Activated CD4-positive, alpha-beta T cell treated with anti-CD3 and anti-CD28 coated beads, Interleukin-2, amount 10 ng/mL, durations not matched to agents 24 days and 14 days (primary cell): ENCODE measurements around the gene MPPED2. TPM values are rescaled to one million over a fixed set of nuclear protein-coding genes. Genes with fewer than 3 reads are reported as not detected.

ENCODE experiments used
- DNase-seq: peaks from one replicate; pipeline ENCODE4 v3.0.0; 2022
- H3K27ac Mint-ChIP-seq: one replicate; pipeline ENCODE4 v1.8.0; 2022; ENCODE audit warnings: mild to moderate bottlenecking, mixed read lengths
- H3K27me3 Mint-ChIP-seq: one replicate; pipeline ENCODE4 v1.8.0; 2022; ENCODE audit warnings: mixed read lengths
- H3K36me3 Mint-ChIP-seq: one replicate; pipeline ENCODE4 v1.8.0; 2022; ENCODE audit warnings: low read depth, mild to moderate bottlenecking, mixed read lengths
- H3K4me1 Mint-ChIP-seq: one replicate; pipeline ENCODE4 v1.8.0; 2021; ENCODE audit warnings: mixed read lengths
- H3K4me3 Mint-ChIP-seq: one replicate; pipeline ENCODE4 v1.8.0; 2022; ENCODE audit warnings: mild to moderate bottlenecking, moderate library complexity, mixed read lengths
- H3K9me3 Mint-ChIP-seq: one replicate; pipeline ENCODE4 v1.8.0; 2021; ENCODE audit warnings: mixed read lengths
- intact Hi-C: fragments of 100-400 bp; cut with micrococcal nuclease; formaldehyde crosslinking; loops from one replicate; pipeline ENCODE4 v1.15.1; 2023
- total RNA-seq: library from RNA; stranded (reverse); gene quantifications from 2 replicates; pipeline ENCODE4 v1.2.3, GENCODE V29; 2022

The MPPED2 gene
- total RNA-seq, 1 donor from 2014 or later, result not detected

- Mint-ChIP-seq H3K27me3 (no peaks in the 10 kb centered on the region), H3K36me3 (no peaks in the 10 kb centered on the region), H3K4me1 (no peaks in the 10 kb centered on the region), H3K27ac (no peak overlapping the region), H3K4me3 (no peak overlapping the region), H3K9me3 (no peaks in the 10 kb centered on the region)
- intact Hi-C loops, result no loop called here
- no peak for DNase-seq
Observed at GRCh38 chr11:30535818-30536217, 50.3 kb downstream of the MPPED2 start.

GRCh38 chr11:30533445-30533947 lies 52.7 kb downstream of the MPPED2 start:
- Mint-ChIP-seq H3K4me1 (no peaks in the 10 kb centered on the region), H3K9me3 (no peaks in the 10 kb centered on the region), H3K4me3 (no peak overlapping the region), H3K36me3 (no peaks in the 10 kb centered on the region), H3K27me3 (no peaks in the 10 kb centered on the region), H3K27ac (no peak overlapping the region)
- intact Hi-C loops, result no loop called here
- DNase-seq, result no peak

DNA sequence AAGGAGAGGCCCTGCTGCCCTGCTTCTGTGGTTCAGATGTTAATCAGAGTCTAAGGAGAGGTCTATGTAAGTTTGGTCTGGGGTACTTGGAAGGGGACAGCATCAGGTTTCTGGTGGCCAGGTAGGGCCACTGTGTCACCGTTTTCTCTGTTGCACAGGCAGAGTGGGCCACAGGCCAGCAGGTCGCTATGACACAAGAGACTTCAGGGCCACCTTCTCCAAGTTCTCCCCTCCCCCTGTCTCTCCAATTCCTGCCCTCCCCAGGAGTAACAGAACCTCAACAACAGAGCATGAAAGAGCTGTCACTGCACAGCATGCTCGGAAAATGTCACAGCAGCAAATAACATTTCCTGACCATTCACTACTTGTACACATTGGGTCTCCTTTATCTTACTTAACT lies 58.6 kb downstream of the MPPED2 start:
- no peak overlapping the region for H3K27ac Mint-ChIP-seq

DNA sequence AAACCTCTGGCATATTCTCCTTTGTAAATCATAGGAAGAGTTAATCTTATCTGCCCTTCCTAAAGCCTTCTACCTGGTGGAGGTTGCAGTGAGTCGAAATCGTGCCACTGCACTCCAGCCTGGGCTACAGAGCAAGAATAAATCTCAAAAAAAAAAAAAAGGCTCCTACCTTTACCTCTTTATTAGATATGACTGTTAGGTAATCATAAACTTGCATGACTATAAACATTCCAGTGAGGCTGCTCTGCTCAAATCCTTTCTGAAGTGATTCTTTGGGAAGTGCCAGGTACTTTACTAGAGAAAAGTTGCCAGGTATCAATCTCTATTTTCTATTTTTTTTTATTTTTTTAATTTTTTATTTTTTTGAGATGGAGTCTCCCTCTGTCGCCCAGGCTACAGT lies 59.6 kb downstream of the MPPED2 start:
- Mint-ChIP-seq H3K27ac (no peak overlapping the region), H3K9me3 (no peaks in the 10 kb centered on the region), H3K36me3 (no peaks in the 10 kb centered on the region), H3K27me3 (no peaks in the 10 kb centered on the region), H3K4me1 (no peaks in the 10 kb centered on the region), H3K4me3 (no peak overlapping the region)
- intact Hi-C loops, result no loop called here
- no peak for DNase-seq

More for the DNA sequence above, 58.6 kb downstream of the MPPED2 start:
- Mint-ChIP-seq H3K4me3 (no peak overlapping the region), H3K4me1 (no peaks in the 10 kb centered on the region), H3K27me3 (no peaks in the 10 kb centered on the region), H3K9me3 (no peaks in the 10 kb centered on the region), H3K36me3 (no peaks in the 10 kb centered on the region)
- intact Hi-C loops, result no loop called here
- DNase-seq, result no peak

DNA sequence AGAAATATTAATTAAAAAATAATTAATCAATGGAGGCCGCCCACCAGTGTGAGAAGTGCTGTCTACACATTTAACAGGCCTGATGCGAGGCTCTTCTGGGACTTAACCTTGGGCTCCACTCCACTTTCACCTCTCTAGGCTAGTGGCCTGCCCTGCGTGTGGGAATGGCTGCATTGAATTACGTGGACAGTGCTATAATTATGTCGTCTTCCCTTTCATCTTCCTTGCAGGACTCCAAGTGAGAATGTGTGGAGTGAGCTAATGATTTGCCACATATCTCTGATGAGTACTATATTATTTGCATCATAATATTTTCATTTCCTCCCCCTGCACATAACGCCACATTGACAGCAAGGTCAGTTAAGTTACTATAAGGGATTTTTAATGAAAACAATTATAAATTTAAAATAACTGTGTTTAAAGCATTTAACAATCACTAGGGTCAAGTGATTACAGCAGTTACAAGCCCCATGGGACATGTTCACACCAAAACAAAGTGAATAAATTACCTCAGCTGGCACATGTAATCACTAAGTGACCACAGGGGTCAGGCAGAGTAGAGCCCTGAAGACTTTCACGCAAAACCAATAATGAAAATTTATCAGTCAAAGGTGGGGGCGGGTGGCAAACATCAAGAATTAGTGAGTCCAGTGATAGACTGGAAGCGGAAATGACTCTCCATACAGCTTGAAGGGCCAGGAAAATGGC lies 63.5 kb downstream of the MPPED2 start:
- no peak overlapping the region for H3K4me3 Mint-ChIP-seq
- no peaks in the 10 kb centered on the region for H3K9me3 Mint-ChIP-seq
- H3K4me1 Mint-ChIP-seq, result no peaks in the 10 kb centered on the region
- H3K27me3 Mint-ChIP-seq, result no peaks in the 10 kb centered on the region
- no peak for DNase-seq
- H3K27ac Mint-ChIP-seq, result no peak overlapping the region
- no peaks in the 10 kb centered on the region for H3K36me3 Mint-ChIP-seq
- intact Hi-C loops, result no loop called here

GRCh38 chr11:30521297-30522071 lies 64.7 kb downstream of the MPPED2 start:
- Mint-ChIP-seq H3K27me3 (no peaks in the 10 kb centered on the region), H3K9me3 (no peaks in the 10 kb centered on the region), H3K4me3 (no peak overlapping the region), H3K4me1 (no peaks in the 10 kb centered on the region), H3K36me3 (no peaks in the 10 kb centered on the region), H3K27ac (no peak overlapping the region)
- no peak for DNase-seq
- intact Hi-C loops, result no loop called here

GRCh38 chr11:30513087-30513486 lies 73.1 kb downstream of the MPPED2 start:
- Mint-ChIP-seq H3K27ac (no peak overlapping the region), H3K36me3 (no peaks in the 10 kb centered on the region), H3K27me3 (no peaks in the 10 kb centered on the region), H3K4me3 (no peak overlapping the region), H3K4me1 (no peaks in the 10 kb centered on the region), H3K9me3 (no peaks in the 10 kb centered on the region)
- intact Hi-C loops, result no loop called here
- DNase-seq, result no peak

- no peaks in the 10 kb centered on the region for H3K4me1 Mint-ChIP-seq
- intact Hi-C loops, result no loop called here
- no peak overlapping the region for H3K27ac Mint-ChIP-seq
- H3K36me3 Mint-ChIP-seq, result no peaks in the 10 kb centered on the region
- H3K9me3 Mint-ChIP-seq, result no peaks in the 10 kb centered on the region
- H3K4me3 Mint-ChIP-seq, result no peak overlapping the region
- no peaks in the 10 kb centered on the region for H3K27me3 Mint-ChIP-seq
- no peak for DNase-seq
Observed at GRCh38 chr11:30511408-30511807, 74.7 kb downstream of the MPPED2 start.

DNA sequence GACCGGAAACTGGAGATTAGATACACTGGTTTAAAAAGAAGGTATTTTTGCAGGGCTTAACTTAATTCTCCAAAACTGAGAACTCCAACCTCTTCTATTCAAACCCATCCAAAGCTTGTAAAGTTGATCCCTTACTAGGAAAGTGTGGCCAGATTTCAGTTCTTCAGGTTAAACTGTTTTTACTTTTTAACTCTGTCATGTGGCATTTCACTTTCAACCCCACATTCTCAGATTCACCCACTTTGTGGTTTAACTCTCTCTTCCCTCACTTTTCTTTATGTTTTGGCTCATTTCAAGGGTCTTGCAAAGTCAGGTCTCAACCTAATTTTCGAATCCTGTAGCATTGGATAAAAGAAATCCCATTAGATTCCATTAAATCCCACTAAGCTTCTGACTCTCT lies 75.4 kb downstream of the MPPED2 start:
- intact Hi-C loops, result no loop called here
- H3K4me1 Mint-ChIP-seq, result no peaks in the 10 kb centered on the region
- no peak overlapping the region for H3K4me3 Mint-ChIP-seq
- H3K27me3 Mint-ChIP-seq, result no peaks in the 10 kb centered on the region
- H3K27ac Mint-ChIP-seq, result no peak overlapping the region
- DNase-seq, result no peak
- H3K9me3 Mint-ChIP-seq, result no peaks in the 10 kb centered on the region
- no peaks in the 10 kb centered on the region for H3K36me3 Mint-ChIP-seq

GRCh38 chr11:30509364-30509763 lies 76.8 kb downstream of the MPPED2 start:
- H3K36me3 Mint-ChIP-seq, result no peaks in the 10 kb centered on the region
- H3K4me3 Mint-ChIP-seq, result no peak overlapping the region
- no peak overlapping the region for H3K27ac Mint-ChIP-seq
- no peaks in the 10 kb centered on the region for H3K4me1 Mint-ChIP-seq
- intact Hi-C loops, result no loop called here
- H3K9me3 Mint-ChIP-seq, result no peaks in the 10 kb centered on the region
- no peak for DNase-seq
- H3K27me3 Mint-ChIP-seq, result no peaks in the 10 kb centered on the region

- no peaks in the 10 kb centered on the region for H3K4me1 Mint-ChIP-seq
- intact Hi-C loops, result no loop called here
Observed at GRCh38 chr11:30508594-30508993, 77.6 kb downstream of the MPPED2 start.

GRCh38 chr11:30505603-30506002 lies 80.5 kb downstream of the MPPED2 start:
- intact Hi-C loops, result no loop called here
- H3K36me3 Mint-ChIP-seq, result no peaks in the 10 kb centered on the region
- no peak overlapping the region for H3K4me3 Mint-ChIP-seq
- no peak for DNase-seq
- no peaks in the 10 kb centered on the region for H3K27me3 Mint-ChIP-seq
- H3K27ac Mint-ChIP-seq, result no peak overlapping the region
- no peaks in the 10 kb centered on the region for H3K4me1 Mint-ChIP-seq
- no peaks in the 10 kb centered on the region for H3K9me3 Mint-ChIP-seq

More at GRCh38 chr11:30508594-30508993, 77.6 kb downstream of the MPPED2 start:
- DNase-seq, result no peak
- Mint-ChIP-seq H3K36me3 (no peaks in the 10 kb centered on the region), H3K4me3 (no peak overlapping the region), H3K9me3 (no peaks in the 10 kb centered on the region), H3K27me3 (no peaks in the 10 kb centered on the region), H3K27ac (no peak overlapping the region)

DNA sequence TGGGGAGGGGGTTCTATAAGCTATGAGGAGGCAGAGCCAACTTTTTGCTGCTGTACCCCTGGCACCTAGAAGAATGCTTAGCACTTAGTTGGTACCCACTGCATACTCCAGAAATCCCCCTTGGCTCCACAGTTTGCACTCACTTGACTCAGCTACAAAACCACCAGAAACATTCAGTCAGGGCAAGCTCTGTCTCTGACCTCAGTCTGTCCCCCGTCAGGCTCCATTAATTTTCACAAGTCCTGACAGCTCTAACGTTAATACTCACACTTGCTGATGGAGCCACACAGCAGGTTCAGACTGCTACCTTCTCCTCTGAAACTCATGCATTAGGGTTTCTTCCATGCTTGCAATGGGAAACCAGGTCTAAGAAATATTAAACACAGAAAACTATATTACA lies 81.7 kb downstream of the MPPED2 start:
- Mint-ChIP-seq H3K27me3 (no peaks in the 10 kb centered on the region), H3K4me3 (no peak overlapping the region), H3K9me3 (no peaks in the 10 kb centered on the region), H3K36me3 (no peaks in the 10 kb centered on the region), H3K4me1 (no peaks in the 10 kb centered on the region), H3K27ac (no peak overlapping the region)
- DNase-seq, result no peak
- intact Hi-C loops, result no loop called here

- intact Hi-C loops, result no loop called here
- no peak for DNase-seq
- H3K9me3 Mint-ChIP-seq, result no peaks in the 10 kb centered on the region
- no peaks in the 10 kb centered on the region for H3K4me1 Mint-ChIP-seq
- H3K36me3 Mint-ChIP-seq, result no peaks in the 10 kb centered on the region
- no peak overlapping the region for H3K27ac Mint-ChIP-seq
- no peak overlapping the region for H3K4me3 Mint-ChIP-seq
- H3K27me3 Mint-ChIP-seq, result no peaks in the 10 kb centered on the region
Observed at GRCh38 chr11:30503156-30503555, 83.0 kb downstream of the MPPED2 start.
